H9 (cell line): Measurements from ENCODE around the gene ZSCAN31. TPM values are rescaled to one million over a fixed set of nuclear protein-coding genes. Genes with fewer than 3 reads are reported as not detected.
"Not testable (repeated sequence)": the region's sequence is repeated elsewhere in the genome, so short reads cannot be mapped to it uniquely, and the experiment has no call there.

Experiments
- DNase-seq: peaks from one replicate; pipeline ENCODE4 v3.0.0-alpha.2; 2017
- H2AFZ ChIP-seq: one replicate; pipeline ENCODE4 v1.6.1; 2013; ENCODE audit warnings: mild to moderate bottlenecking, low read length, control low read depth, moderate library complexity
- H2AK5ac ChIP-seq: 2 replicates; pipeline ENCODE4 v1.6.1; 2013; ENCODE audit warnings: low read length, control low read depth, mixed read lengths; ENCODE audit not compliant: insufficient read length
- H2BK120ac ChIP-seq: one replicate; pipeline ENCODE4 v1.6.1; 2013; ENCODE audit warnings: low read depth, mild to moderate bottlenecking, low read length, control low read depth, inconsistent platforms; ENCODE audit not compliant: poor library complexity, severe bottlenecking
- H2BK12ac ChIP-seq: 2 replicates; pipeline ENCODE4 v1.6.1; 2013; ENCODE audit warnings: low read length, control low read depth, mixed read lengths, low read depth; ENCODE audit not compliant: insufficient read length
- H2BK15ac ChIP-seq: 2 replicates; pipeline ENCODE4 v1.6.1; 2013; ENCODE audit warnings: low read depth, low read length, control low read depth
- H2BK20ac ChIP-seq: one replicate; pipeline ENCODE4 v1.6.1; 2013; ENCODE audit warnings: low read depth, mild to moderate bottlenecking, low read length, control low read depth, inconsistent platforms; ENCODE audit not compliant: poor library complexity, severe bottlenecking
- H2BK5ac ChIP-seq: 2 replicates; pipeline ENCODE4 v1.6.1; 2013; ENCODE audit warnings: low read length, control low read depth, mixed read lengths; ENCODE audit not compliant: insufficient read length
- H3K14ac ChIP-seq: 2 replicates; pipeline ENCODE4 v1.6.1; 2013; ENCODE audit warnings: low read length, control low read depth; ENCODE audit not compliant: insufficient read depth
- H3K18ac ChIP-seq: 2 replicates; pipeline ENCODE4 v1.6.1; 2013; ENCODE audit warnings: low read depth, mild to moderate bottlenecking, mixed read lengths, low read length, control low read depth; ENCODE audit not compliant: insufficient read length
- H3K23ac ChIP-seq: 2 replicates; pipeline ENCODE4 v1.6.1; 2013; ENCODE audit warnings: low read length, control low read depth, mixed read lengths, low read depth; ENCODE audit not compliant: insufficient read length
- H3K23me2 ChIP-seq: 2 replicates; pipeline ENCODE4 v1.6.1; 2013; ENCODE audit warnings: low read depth, mild to moderate bottlenecking, mixed read lengths, low read length, control low read depth; ENCODE audit not compliant: insufficient read length, poor library complexity, severe bottlenecking
- H3K27ac ChIP-seq: 2 replicates; pipeline ENCODE4 v1.5.1; 2013; ENCODE audit warnings: low read length, control low read depth, mixed read lengths, low read depth; ENCODE audit not compliant: insufficient read length
- H3K27me3 ChIP-seq: 2 replicates; pipeline ENCODE4 v1.6.1; 2013; ENCODE audit warnings: low read length, control low read depth, inconsistent platforms; ENCODE audit not compliant: insufficient read depth
- H3K4ac ChIP-seq: 2 replicates; pipeline ENCODE4 v1.6.1; 2013; ENCODE audit warnings: low read depth, mild to moderate bottlenecking, control low read depth, inconsistent platforms, low read length, moderate library complexity
- H3K4me1 ChIP-seq: 2 replicates; pipeline ENCODE4 v1.6.1; 2013; ENCODE audit warnings: low read length, control low read depth, inconsistent platforms; ENCODE audit not compliant: insufficient read depth
- H3K4me2 ChIP-seq: 2 replicates; pipeline ENCODE4 v1.6.1; 2013; ENCODE audit warnings: low read length, control low read depth, mixed read lengths; ENCODE audit not compliant: insufficient read length, insufficient read depth
- H3K56ac ChIP-seq: 2 replicates; pipeline ENCODE4 v1.6.1; 2013; ENCODE audit warnings: low read depth, mild to moderate bottlenecking, mixed read lengths, low read length, control low read depth; ENCODE audit not compliant: insufficient read length
- H3K79me1 ChIP-seq: 2 replicates; pipeline ENCODE4 v1.6.1; 2013; ENCODE audit warnings: low read depth, mild to moderate bottlenecking, moderate library complexity, low read length, control low read depth, inconsistent platforms; ENCODE audit not compliant: insufficient read depth, poor library complexity, severe bottlenecking
- H3K79me2 ChIP-seq: 2 replicates; pipeline ENCODE4 v1.6.1; 2013; ENCODE audit warnings: low read length, control low read depth, inconsistent platforms; ENCODE audit not compliant: insufficient read depth
- H3K9ac ChIP-seq: 2 replicates; pipeline ENCODE4 v1.6.1; 2013; ENCODE audit warnings: low read length, control low read depth, mixed read lengths; ENCODE audit not compliant: insufficient read length; ENCODE audit errors: extremely low read depth
- H3K9me3 ChIP-seq: one replicate; pipeline ENCODE4 v1.6.1; 2013; ENCODE audit warnings: low read depth, low read length, inconsistent platforms; ENCODE audit not compliant: control insufficient read depth
- H3T11ph ChIP-seq: one replicate; pipeline ENCODE4 v1.6.1; 2013; ENCODE audit warnings: mild to moderate bottlenecking, low read length, control low read depth, inconsistent platforms
- H4K20me1 ChIP-seq: one replicate; pipeline ENCODE4 v1.6.1; 2013; ENCODE audit not compliant: control insufficient read depth, insufficient read length, insufficient read depth
- H4K5ac ChIP-seq: 2 replicates; pipeline ENCODE4 v1.6.1; 2013; ENCODE audit warnings: low read depth, mild to moderate bottlenecking, mixed read lengths, low read length, control low read depth; ENCODE audit not compliant: insufficient read length
- H4K8ac ChIP-seq: replicated peaks from 2 replicates; pipeline ENCODE4 v1.6.1; 2013; ENCODE audit warnings: low read length, control low read depth, mixed read lengths, low read depth; ENCODE audit not compliant: insufficient read length
- H4K91ac ChIP-seq: 2 replicates; pipeline ENCODE4 v1.6.1; 2013; ENCODE audit warnings: low read depth, mild to moderate bottlenecking, moderate library complexity, mixed read lengths, low read length, control low read depth; ENCODE audit not compliant: insufficient read length
- H3K27ac Mint-ChIP-seq, 3 experiments: 2 replicates in 2 of 3; 3 replicates in 1 of 3; pipeline ENCODE4 v1.8.0; 2020 to 2021; ENCODE audit warnings: mixed read lengths in 3 of 3, mild to moderate bottlenecking in 1 of 3, moderate library complexity in 1 of 3
- H3K27me3 Mint-ChIP-seq: 2 replicates; pipeline ENCODE4 v1.8.0; 2021; ENCODE audit warnings: low read depth, mild to moderate bottlenecking, moderate library complexity, mixed read lengths
- H3K36me3 Mint-ChIP-seq, 3 experiments: 2 replicates in 2 of 3; 3 replicates in 1 of 3; pipeline ENCODE4 v1.8.0; 2020 to 2021; ENCODE audit warnings: low read depth in 3 of 3, mixed read lengths in 3 of 3; ENCODE audit not compliant: insufficient read depth in 1 of 3
- H3K4me1 Mint-ChIP-seq, 2 experiments: 2 replicates each; pipeline ENCODE4 v1.8.0; 2020; ENCODE audit warnings: mixed read lengths in 2 of 2
- H3K4me3 Mint-ChIP-seq, 2 experiments: 2 replicates in 1 of 2; 3 replicates in 1 of 2; pipeline ENCODE4 v1.8.0; 2020 to 2021; ENCODE audit warnings: mild to moderate bottlenecking in 2 of 2, mixed read lengths in 2 of 2, moderate library complexity in 1 of 2
- H3K9me3 Mint-ChIP-seq, 2 experiments: 2 replicates in 1 of 2; 3 replicates in 1 of 2; pipeline ENCODE4 v1.8.0; 2020; ENCODE audit warnings: mild to moderate bottlenecking in 2 of 2, mixed read lengths in 2 of 2, moderate library complexity in 1 of 2
- CTCF ChIP-seq: fragments of 200-600 bp; sonication (generic); conservative IDR thresholded peaks from 3 replicates; pipeline ENCODE4 v1.8.0; 2021; ENCODE audit warnings: antibody characterized with exemption, mild to moderate bottlenecking
- WGBS: extraction: QIAGEN DNeasy Blood & Tissue Kit; methylation state at CpG from one replicate; pipeline ENCODE4 v1.1.7; 2013; ENCODE audit warnings: missing lambda C conversion rate, low lambda C conversion rate, mixed read lengths; ENCODE audit not compliant: insufficient read length; ENCODE audit errors: extremely low coverage; 5-methylcytosine and 5-hydroxymethylcytosine counted together
- total RNA-seq: library from RNA; stranded (reverse); gene quantifications from 2 replicates; pipeline ENCODE4 v1.2.1, GENCODE V29; 2021

Gene ZSCAN31
- total RNA-seq, 1 experiment from 2014 or later, result 7.1 TPM

GRCh38 chr6:28311139-28311823 lies 24.7 kb downstream of the ZSCAN31 start:
- H4K20me1 ChIP-seq, result no peaks in the 10 kb centered on the region
- no peaks in the 10 kb centered on the region for H3K27me3 Mint-ChIP-seq
- no peak overlapping the region for H4K91ac ChIP-seq
- no peak overlapping the region for H2BK12ac ChIP-seq
- H3K79me2 ChIP-seq, result no peaks in the 10 kb centered on the region
- no peak overlapping the region for H2BK120ac ChIP-seq
- no peak overlapping the region for H3K27ac ChIP-seq
- H3K23me2 ChIP-seq, result no peaks in the 10 kb centered on the region
- H3K27me3 ChIP-seq, result no peaks in the 10 kb centered on the region
- no peak for TF ChIP-seq CTCF
- no peak overlapping the region for H4K5ac ChIP-seq
- WGBS, result no CpG with 5 or more reads among the region's 9 CpGs
- H3K4me2 ChIP-seq, result no peak overlapping the region
- H2BK5ac ChIP-seq, result no peak overlapping the region
- peaks cover 26 to 27% of the 10 kb centered on the region in 2 experiments for H3K4me1 Mint-ChIP-seq
- no peak overlapping the region for H3K18ac ChIP-seq
- H3K23ac ChIP-seq, result no peak overlapping the region
- H3K4me1 ChIP-seq, result peaks cover 4% of the 10 kb centered on the region; the same call in 1 of the 2 replicates
- H3K14ac ChIP-seq, result no peak overlapping the region
- H3K4me3 Mint-ChIP-seq, result no peak overlapping the region; a peak in 1 of 5 replicates
- H3T11ph ChIP-seq, result no peak overlapping the region
- no peak overlapping the region for H3K56ac ChIP-seq
- peak overlapping the region in 2 of 3 experiments; percentile 45; a peak in 3 of 7 replicates for H3K27ac Mint-ChIP-seq
- H3K9me3 Mint-ChIP-seq, result peaks cover 4 to 15% of the 10 kb centered on the region in 2 experiments; a peak in 4 of 5 replicates
- no peak for DNase-seq
- no peak overlapping the region for H2BK20ac ChIP-seq
- H2BK15ac ChIP-seq, result no peak overlapping the region
- no peak overlapping the region for H2AFZ ChIP-seq
- H3K4ac ChIP-seq, result no peak overlapping the region
- H3K9ac ChIP-seq, result no peak overlapping the region
- H4K8ac ChIP-seq, result no peak overlapping the region
- H3K9me3 ChIP-seq, result no peaks in the 10 kb centered on the region
- H3K36me3 Mint-ChIP-seq, result peaks cover 0 to 10% (median 0%) of the 10 kb centered on the region in 3 experiments; a peak in 2 of 7 replicates
- H2AK5ac ChIP-seq, result no peak overlapping the region
- H3K79me1 ChIP-seq, result no peaks in the 10 kb centered on the region

GRCh38 chr6:28306363-28306762 lies 29.6 kb downstream of the ZSCAN31 start:
- DNase-seq, H4K91ac ChIP-seq, H3K14ac ChIP-seq, H3K23me2 ChIP-seq, H3K23ac ChIP-seq, H3K27me3 Mint-ChIP-seq, H3K4me2 ChIP-seq, H2BK120ac ChIP-seq, H3K4me3 Mint-ChIP-seq, H3K18ac ChIP-seq, H3K4me1 ChIP-seq, H3K4ac ChIP-seq, H3K27ac ChIP-seq, H3K79me2 ChIP-seq, H4K8ac ChIP-seq, H3K56ac ChIP-seq, H2BK5ac ChIP-seq, H3K27me3 ChIP-seq, H3K79me1 ChIP-seq, H2BK20ac ChIP-seq, H4K20me1 ChIP-seq, H2AK5ac ChIP-seq, H3K9ac ChIP-seq, H2AFZ ChIP-seq, H4K5ac ChIP-seq, H3K9me3 ChIP-seq, H3T11ph ChIP-seq, H3K27ac Mint-ChIP-seq, H2BK15ac ChIP-seq, H2BK12ac ChIP-seq: not testable (repeated sequence)
- Mint-ChIP-seq H3K36me3 (peaks cover 0 to 12% (median 3%) of the 10 kb centered on the region in 3 experiments; a peak in 3 of 7 replicates), H3K4me1 (peaks cover 22% of the 10 kb centered on the region in 2 experiments), H3K9me3 (peaks cover 4 to 15% of the 10 kb centered on the region in 2 experiments; a peak in 4 of 5 replicates)
